EH (cell line): ENCODE measurements around the gene RAD51AP1.

Experiments used
- DNase-seq: peaks from one replicate; pipeline ENCODE4 v3.0.0-alpha.2; 2015; ENCODE audit warnings: low read depth

Gene RAD51AP1

GRCh38 chr12:4591180-4591687 is 52.5 kb downstream of the RAD51AP1 start:
- no peak for DNase-seq

GRCh38 chr12:4595881-4596280 is 57.2 kb downstream of the RAD51AP1 start:
- DNase-seq = no peak

GRCh38 chr12:4603421-4603820 is 64.7 kb downstream of the RAD51AP1 start:
- no peak for DNase-seq

- DNase-seq = no peak
These were observed 65.3 kb downstream of the RAD51AP1 start for GRCh38 chr12:4603946-4604345.

- peak; percentile 89 for DNase-seq
These were observed 66.0 kb downstream of the RAD51AP1 start for GRCh38 chr12:4604684-4605193.

GRCh38 chr12:4607056-4607455 is 68.4 kb downstream of the RAD51AP1 start:
- no peak for DNase-seq

GRCh38 chr12:4609071-4609470 is 70.4 kb downstream of the RAD51AP1 start:
- no peak for DNase-seq
